ENCODE measurements around the gene HOXB8.

Gene HOXB8

DNA sequence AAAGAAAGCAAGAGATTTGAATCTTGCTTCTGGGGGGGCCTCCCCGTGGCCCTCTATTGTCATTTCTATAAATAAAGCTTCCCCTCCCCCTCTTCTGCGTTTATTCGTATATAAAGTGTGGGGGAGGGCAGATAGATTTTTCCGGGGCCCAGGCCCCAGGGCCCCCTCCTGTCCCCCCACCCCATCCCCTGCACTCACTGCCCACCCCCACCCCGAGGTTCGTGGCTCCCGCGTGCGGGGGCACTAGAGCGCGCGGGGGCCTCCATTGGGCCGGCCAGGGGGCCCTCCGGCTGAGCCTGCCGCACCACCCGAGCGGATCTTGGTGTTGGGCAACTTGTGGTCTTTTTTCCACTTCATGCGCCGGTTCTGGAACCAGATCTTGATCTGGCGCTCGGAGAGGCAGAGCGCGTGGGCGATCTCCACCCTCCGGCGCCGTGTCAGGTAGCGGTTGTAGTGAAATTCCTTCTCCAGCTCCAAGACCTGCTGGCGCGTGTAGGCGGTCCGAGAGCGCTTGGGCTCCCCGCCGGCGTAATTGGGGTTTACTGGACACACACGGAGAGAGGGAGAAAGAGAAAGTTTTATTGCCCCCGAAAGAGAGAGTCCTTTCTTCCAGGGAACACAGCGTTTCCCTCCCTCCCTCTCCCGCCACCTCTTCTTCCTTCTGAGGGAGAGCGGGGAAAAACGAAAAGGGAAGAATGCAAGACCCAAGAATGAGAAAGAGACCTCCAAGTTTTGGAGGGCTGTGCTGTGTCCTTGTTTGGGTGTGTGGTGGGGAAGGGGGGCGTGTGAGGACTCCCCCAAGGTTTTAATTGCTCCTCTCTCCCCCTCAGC is 38.4 kb downstream of the HOXB8 start:
- H3K4me1 ChIP-seq, result no peaks in the 10 kb centered on the region
- H4K20me1 ChIP-seq, result peaks cover 91% of the 10 kb centered on the region
- H3K4me2 ChIP-seq, result no peak overlapping the region
- no peak for TF ChIP-seq Cebpa-rat (IDR thresholded peaks at IDR 0.05)
- no peaks in the 10 kb centered on the region for H3K9me3 ChIP-seq
- H3K27me3 ChIP-seq, result peaks cover 100% of the 10 kb centered on the region
- no peak overlapping the region for H3K9ac ChIP-seq
- no peak overlapping the region for H3K27ac ChIP-seq
- no peak overlapping the region for H3K4me3 ChIP-seq
- no peaks in the 10 kb centered on the region for H3K36me3 ChIP-seq

DNA sequence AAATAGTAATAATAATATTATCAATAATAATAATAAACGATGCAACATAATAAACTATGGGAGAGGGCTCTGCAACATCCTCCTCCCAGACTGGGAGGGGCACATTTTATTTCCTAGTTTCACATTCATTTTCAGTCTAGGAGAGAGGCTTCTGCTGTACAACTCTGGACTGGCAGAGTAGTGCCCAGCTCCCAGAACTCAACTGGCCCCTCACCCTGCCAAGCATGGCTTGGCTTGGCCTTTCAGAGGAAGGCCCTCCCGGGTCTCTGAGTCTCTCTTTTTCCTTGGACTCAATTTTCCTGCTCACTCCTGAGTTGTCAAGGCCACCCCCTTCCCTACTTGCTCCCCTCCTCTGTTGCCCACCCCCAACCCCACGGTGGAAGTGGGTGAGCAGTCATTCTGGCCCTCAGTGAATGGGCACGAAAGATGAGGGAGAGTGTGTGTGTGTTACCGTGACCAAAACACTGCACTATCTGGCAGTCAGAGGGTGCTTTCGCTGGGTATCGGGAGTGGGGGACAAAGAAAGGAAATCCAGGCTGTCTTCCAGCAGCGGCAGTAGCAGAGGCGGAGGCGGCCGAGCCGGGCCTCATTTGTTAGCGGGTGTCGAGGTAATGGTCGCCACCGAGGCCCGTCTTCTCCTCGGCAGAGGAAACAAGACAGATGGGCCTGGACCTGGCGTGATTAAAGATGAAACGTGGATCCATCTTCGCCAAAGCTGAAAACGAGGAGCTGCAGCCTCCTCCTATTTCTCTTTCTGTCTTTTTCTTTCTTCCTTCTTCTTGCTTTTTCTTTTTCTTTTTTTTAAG is 39.2 kb downstream of the HOXB8 start:
- no peak for TF ChIP-seq Cebpa-rat (IDR thresholded peaks at IDR 0.05)
- H3K9ac ChIP-seq, result no peak overlapping the region
- no peak overlapping the region for H3K4me3 ChIP-seq
- peaks cover 91% of the 10 kb centered on the region for H4K20me1 ChIP-seq
- H3K9me3 ChIP-seq, result no peaks in the 10 kb centered on the region
- no peaks in the 10 kb centered on the region for H3K36me3 ChIP-seq
- no peaks in the 10 kb centered on the region for H3K4me1 ChIP-seq
- no peak overlapping the region for H3K27ac ChIP-seq
- no peak overlapping the region for H3K4me2 ChIP-seq
- peaks cover 100% of the 10 kb centered on the region for H3K27me3 ChIP-seq

DNA sequence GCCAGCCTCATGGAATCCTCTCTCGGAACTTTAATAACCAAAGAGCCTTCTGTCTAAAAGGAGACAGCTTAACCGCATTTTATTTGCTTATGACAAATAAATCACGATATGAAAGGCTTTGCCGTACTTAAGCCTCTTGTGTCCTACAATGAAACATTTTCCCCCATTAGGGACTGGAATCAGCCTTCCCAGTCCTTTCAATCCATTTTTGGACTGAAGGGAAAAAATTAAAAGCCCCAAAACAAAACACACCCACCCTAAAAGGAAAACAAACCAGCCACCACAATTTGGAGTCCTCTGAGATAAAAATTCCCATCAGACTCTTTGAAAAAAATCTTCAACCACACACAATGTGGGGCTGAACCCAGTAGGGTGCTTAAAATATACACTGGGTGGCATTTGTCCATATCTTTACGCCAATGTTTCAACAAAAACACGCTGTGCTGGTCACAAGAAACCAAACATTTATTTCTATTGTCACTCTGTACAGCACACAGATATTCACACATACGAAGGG is 40.0 kb downstream of the HOXB8 start:
- no peaks in the 10 kb centered on the region for H3K36me3 ChIP-seq
- H3K9ac ChIP-seq, result no peak overlapping the region
- no peaks in the 10 kb centered on the region for H3K9me3 ChIP-seq
- TF ChIP-seq Cebpa-rat (IDR thresholded peaks at IDR 0.05), result no peak
- no peaks in the 10 kb centered on the region for H3K4me1 ChIP-seq
- peaks cover 91% of the 10 kb centered on the region for H4K20me1 ChIP-seq
- no peak overlapping the region for H3K4me3 ChIP-seq
- no peak overlapping the region for H3K4me2 ChIP-seq
- H3K27ac ChIP-seq, result no peak overlapping the region
- peaks cover 100% of the 10 kb centered on the region for H3K27me3 ChIP-seq

DNA sequence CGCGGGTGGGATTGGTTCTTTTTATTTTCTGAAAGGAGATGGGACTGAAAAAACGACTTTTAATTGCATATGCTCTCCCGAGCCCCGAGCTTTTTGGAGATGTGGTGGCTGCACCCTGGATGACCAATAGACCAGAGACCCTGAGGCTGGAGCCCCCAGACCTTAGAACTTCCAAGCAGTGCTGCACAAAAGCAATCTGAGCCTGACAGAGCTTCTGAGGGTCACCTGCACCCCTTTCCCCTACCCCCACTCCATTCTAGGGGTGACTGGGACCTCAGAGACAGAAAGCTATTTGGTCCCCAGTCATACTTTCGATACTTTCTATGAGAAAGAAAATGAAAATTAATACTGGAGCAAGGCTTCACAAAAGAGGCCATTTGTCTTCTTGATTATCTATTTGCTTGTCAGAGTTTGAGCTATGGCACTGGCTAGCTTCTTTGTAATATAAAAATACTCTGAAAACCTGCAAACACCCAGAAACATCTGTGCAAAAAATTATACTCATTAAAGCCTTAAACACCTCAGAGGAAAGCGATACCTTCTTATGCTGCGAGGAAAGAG is 40.5 kb downstream of the HOXB8 start:
- Histone ChIP-seq H3K4me3 (no peak overlapping the region), H3K4me1 (no peaks in the 10 kb centered on the region), H3K9me3 (no peaks in the 10 kb centered on the region), H4K20me1 (peaks cover 91% of the 10 kb centered on the region), H3K36me3 (no peaks in the 10 kb centered on the region), H3K27ac (no peak overlapping the region), H3K27me3 (peaks cover 100% of the 10 kb centered on the region), H3K9ac (no peak overlapping the region), H3K4me2 (no peak overlapping the region)
- TF ChIP-seq Cebpa-rat (IDR thresholded peaks at IDR 0.05), result no peak

DNA sequence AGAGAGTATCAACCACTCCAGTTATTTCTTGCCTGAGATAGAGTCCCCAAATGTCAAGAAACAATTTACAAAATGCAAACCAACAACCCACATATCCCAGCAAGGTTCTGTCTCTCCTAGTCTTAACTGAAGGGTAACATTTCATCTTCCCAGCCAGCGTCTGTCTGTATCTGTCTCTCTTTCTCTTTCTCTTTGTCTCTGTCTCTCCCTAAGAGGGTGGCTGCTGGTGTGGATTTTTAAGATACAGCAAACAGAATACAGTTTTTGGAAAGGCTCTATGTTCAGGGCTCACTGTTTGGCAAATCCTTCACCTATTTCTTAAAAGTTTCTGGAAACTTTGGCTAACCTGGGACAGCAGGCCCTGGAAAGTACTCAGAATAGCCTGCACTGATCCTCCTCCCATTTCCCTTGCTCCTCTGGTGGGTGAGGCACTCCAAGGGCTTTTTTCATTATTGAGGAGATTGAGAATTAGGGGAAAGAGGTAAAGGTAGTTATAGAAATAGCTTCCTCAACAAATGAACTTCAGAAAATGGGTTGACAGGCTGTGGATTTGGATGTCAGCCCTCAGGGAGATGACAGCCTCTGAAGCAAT is 43.2 kb downstream of the HOXB8 start:
- Histone ChIP-seq H3K4me3 (no peak overlapping the region), H3K9ac (no peak overlapping the region), H3K4me1 (no peaks in the 10 kb centered on the region), H3K36me3 (no peaks in the 10 kb centered on the region), H3K27me3 (peaks cover 100% of the 10 kb centered on the region), H3K9me3 (no peaks in the 10 kb centered on the region), H3K4me2 (no peak overlapping the region), H4K20me1 (peaks cover 96% of the 10 kb centered on the region), H3K27ac (no peak overlapping the region)
- no peak for TF ChIP-seq Cebpa-rat (IDR thresholded peaks at IDR 0.05)

DNA sequence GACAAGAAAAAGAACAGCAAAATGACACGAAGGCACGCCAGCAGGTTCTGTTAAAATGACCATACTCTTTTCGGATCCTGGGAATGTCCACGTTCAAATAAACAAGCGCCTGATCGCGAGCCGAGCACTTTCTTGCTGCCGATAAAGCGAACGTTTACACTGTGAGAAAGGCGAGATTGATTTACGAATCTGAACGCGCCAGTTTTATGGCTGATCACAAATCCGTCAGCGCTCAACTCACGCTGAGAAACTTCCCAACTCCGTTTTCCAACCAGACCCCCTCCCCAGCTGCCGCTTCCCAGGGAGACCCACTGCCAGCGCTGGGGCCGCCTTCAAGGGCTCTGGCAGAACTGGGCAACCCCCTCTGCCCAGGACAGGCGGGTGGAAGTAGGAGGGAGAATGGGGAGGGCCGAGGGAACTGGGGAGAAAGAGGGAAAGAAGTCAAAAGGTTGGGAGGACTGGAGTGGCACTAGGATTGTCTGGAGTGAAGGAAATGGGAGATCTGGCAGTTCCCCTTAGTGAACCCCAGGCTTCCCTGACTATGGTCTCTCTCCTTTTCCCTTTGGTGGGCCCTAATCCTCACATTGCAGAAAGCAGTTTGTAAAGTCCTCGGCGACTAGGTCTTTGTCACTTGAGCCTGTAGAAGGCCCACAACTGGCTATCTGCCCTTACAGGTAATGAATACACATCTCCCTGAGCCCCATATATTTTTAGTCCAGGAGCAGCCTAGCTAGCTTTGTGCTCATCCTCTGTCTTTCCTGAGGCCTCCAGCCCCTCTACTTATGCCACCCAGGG is 43.9 kb downstream of the HOXB8 start:
- TF ChIP-seq Cebpa-rat (IDR thresholded peaks at IDR 0.05), result no peak
- Histone ChIP-seq H3K36me3 (no peaks in the 10 kb centered on the region), H3K4me2 (no peak overlapping the region), H3K27me3 (peaks cover 100% of the 10 kb centered on the region), H3K9ac (no peak overlapping the region), H3K9me3 (no peaks in the 10 kb centered on the region), H3K4me3 (no peak overlapping the region), H3K4me1 (no peaks in the 10 kb centered on the region), H4K20me1 (peaks cover 98% of the 10 kb centered on the region), H3K27ac (no peak overlapping the region)

DNA sequence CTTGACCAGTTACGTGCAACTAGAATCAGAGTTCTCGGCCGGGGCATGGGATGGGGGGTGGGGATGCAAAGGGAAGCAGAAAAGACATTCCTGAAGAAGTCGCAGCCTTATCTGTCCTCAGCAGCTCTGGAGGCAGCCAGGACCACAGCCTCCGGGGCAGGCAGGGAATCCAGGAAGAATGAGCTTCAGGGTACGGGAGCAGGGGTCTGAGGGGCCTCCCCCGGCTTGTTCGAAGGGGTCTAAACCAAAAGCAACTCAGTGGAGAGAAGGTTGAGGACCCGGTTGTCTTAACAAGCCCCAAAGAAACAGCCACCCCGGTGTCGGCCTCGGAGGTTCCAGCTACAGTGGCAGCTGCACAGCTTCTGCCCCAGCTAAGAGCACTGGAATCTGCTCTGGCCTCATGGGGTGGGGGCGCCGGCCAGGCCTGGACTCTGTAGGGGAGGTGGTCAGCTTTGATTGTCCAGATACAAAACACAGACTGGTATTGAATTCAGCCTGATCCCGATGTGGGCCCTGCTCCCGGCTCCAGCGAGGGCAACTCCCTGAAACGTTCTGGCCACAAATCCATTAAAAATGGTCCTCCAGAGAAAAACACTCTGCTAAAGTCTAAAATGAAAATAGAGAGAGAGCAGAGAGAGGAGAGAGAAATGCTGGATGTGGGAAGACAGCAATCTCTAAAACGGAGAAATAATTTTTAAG is 44.6 kb downstream of the HOXB8 start:
- Histone ChIP-seq H3K9ac (no peak overlapping the region), H3K4me2 (no peak overlapping the region), H3K36me3 (no peaks in the 10 kb centered on the region), H3K9me3 (no peaks in the 10 kb centered on the region), H4K20me1 (peaks cover 98% of the 10 kb centered on the region), H3K4me3 (no peak overlapping the region), H3K4me1 (no peaks in the 10 kb centered on the region), H3K27ac (no peak overlapping the region), H3K27me3 (peaks cover 100% of the 10 kb centered on the region)
- TF ChIP-seq Cebpa-rat (IDR thresholded peaks at IDR 0.05), result no peak

DNA sequence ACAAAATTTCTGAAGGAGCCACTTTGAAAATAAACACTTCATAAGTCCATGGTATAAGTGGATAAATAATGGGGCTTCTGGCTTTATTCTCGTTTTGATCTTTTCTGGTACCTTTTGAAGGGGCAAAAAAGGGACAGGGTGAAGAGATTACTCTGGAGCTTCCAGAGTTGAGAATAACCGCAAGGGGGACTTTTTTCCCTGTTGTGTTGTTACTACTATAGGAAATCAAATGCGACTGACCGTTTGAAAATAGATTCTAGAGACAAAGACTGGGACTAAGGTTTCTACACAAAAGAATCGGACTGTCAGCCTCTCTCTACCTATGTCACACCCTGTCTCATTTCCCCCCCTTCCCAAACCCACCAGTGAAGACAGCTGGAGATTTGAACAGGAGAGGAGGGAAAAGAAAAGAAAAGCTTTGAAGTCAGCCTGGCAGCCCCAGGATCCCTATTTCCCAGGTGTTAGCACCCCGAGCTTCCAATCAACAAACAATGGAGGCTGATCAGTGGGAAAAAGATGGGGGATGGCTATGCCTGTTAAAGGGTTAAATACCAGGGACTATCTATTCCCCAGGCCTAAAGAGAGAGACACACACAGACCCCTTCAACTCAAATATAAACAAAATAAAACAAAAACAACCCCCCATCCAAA is 45.3 kb downstream of the HOXB8 start:
- H3K9ac ChIP-seq, result no peak overlapping the region
- TF ChIP-seq Cebpa-rat (IDR thresholded peaks at IDR 0.05), result no peak
- no peak overlapping the region for H3K4me2 ChIP-seq
- H3K9me3 ChIP-seq, result no peaks in the 10 kb centered on the region
- H3K4me1 ChIP-seq, result no peaks in the 10 kb centered on the region
- no peaks in the 10 kb centered on the region for H3K36me3 ChIP-seq
- H4K20me1 ChIP-seq, result peaks cover 98% of the 10 kb centered on the region
- H3K27me3 ChIP-seq, result peaks cover 100% of the 10 kb centered on the region
- H3K27ac ChIP-seq, result no peak overlapping the region
- no peak overlapping the region for H3K4me3 ChIP-seq

Measured in BLaER1 (cell line).